H7 (cell line): Measurements from ENCODE around the gene MLXIPL. TPM values are rescaled to one million over a fixed set of nuclear protein-coding genes. Genes with fewer than 3 reads are reported as not detected.
"Not testable (repeated sequence)": the region's sequence is repeated elsewhere in the genome, so short reads cannot be mapped to it uniquely, and the experiment has no call there.

Source experiments
- DNase-seq: peaks from one replicate; pipeline ENCODE4 v3.0.0; 2012
- H3K27me3 ChIP-seq: 2 replicates; pipeline ENCODE4 v1.6.0; 2011; ENCODE audit warnings: mild to moderate bottlenecking, low read length; ENCODE audit not compliant: control insufficient read depth, insufficient read depth
- H3K36me3 ChIP-seq: replicated peaks from 2 replicates; pipeline ENCODE4 v1.5.1; 2011; ENCODE audit warnings: low read length; ENCODE audit not compliant: control insufficient read depth, insufficient read depth
- H3K4me3 ChIP-seq: 2 replicates; pipeline ENCODE4 v1.5.1; 2011; ENCODE audit warnings: low read depth, mild to moderate bottlenecking, control low read depth, low read length, moderate library complexity; ENCODE audit not compliant: insufficient read depth
- total RNA-seq: library from RNA; depleted of rRNA; stranded (reverse); fragments of >200 nt; shearing (Covaris generic); gene quantifications from 2 replicates; pipeline ENCODE4 v1.2.3, GENCODE V29; 2014

Gene MLXIPL
- total RNA-seq, 1 experiment from 2014 or later = 0.73 TPM

GRCh38 chr7:73612598-73613269 is 11.6 kb downstream of the MLXIPL start:
- H3K36me3 ChIP-seq = no peaks in the 10 kb centered on the region
- peaks cover 4% of the 10 kb centered on the region; the same call in 1 of the 2 replicates for H3K27me3 ChIP-seq
- DNase-seq = peak; percentile 57
- H3K4me3 ChIP-seq = no peak overlapping the region

- no peak for DNase-seq
- no peak overlapping the region for H3K4me3 ChIP-seq
- peaks cover 6% of the 10 kb centered on the region; the same call in 1 of the 2 replicates for H3K27me3 ChIP-seq
- no peaks in the 10 kb centered on the region for H3K36me3 ChIP-seq
Observed at GRCh38 chr7:73611017-73611555, 13.2 kb downstream of the MLXIPL start.

DNA sequence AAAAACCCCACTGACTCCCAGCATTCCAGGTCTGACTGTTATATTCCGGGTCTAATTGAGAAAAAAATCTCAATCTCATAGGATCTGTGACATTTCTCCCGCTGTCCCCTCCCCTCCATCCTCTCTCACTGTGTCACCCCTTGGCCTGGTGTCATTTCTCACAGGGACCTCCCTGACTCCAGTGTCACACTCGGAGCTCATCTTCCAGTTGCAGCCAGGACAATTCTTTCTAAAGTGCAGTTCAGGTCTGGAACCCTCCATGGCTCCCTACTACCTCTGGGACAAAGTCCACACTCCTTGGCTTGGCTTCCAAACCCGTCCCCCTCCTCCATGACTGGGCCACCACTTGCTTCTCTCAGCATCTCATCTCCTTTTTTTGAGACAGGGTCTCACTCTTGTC is 14.2 kb downstream of the MLXIPL start:
- H3K4me3 ChIP-seq = no peak overlapping the region

GRCh38 chr7:73607692-73607983 is 16.7 kb downstream of the MLXIPL start:
- H3K36me3 ChIP-seq, H3K4me3 ChIP-seq, H3K27me3 ChIP-seq, DNase-seq: not testable (repeated sequence)

More for the DNA sequence above, 14.2 kb downstream of the MLXIPL start:
- Histone ChIP-seq H3K36me3 (no peaks in the 10 kb centered on the region), H3K27me3 (peaks cover 8% of the 10 kb centered on the region; the same call in 1 of the 2 replicates)
- no peak for DNase-seq

GRCh38 chr7:73606801-73607691 is 17.3 kb downstream of the MLXIPL start:
- Histone ChIP-seq H3K4me3 (peak overlapping the region; percentile 40), H3K36me3 (no peaks in the 10 kb centered on the region)
- peak; percentile 98 for DNase-seq

DNA sequence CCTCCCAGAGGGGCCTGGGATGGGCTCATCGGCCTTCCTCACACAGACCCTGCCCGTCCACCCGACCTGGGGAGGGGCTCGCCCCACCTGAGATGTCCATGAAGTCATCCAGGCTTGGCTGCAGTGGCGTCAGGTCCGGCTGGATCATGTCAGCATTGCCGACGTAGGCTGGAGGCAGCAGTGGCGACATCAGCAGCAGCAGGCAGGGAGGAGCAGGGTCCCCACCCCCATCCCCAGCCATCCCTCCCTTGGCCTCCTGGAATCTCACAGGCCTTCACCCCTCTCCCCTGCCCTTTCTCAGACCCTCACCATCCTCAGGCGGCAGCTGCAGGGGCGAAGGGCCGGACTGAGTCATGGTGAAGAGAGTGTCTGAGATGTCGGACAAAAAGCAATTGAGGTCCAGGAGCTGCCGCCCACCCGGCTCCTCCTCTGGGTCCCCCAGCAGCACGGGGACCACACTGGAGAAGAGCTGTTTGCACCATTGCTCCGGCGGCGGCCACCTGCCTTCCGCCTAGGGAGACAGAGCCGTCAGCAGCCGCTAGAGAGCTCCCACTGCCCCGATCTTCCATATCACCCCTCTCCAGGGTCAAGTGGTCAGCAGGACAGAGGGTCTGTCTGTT is 18.6 kb downstream of the MLXIPL start:
- DNase-seq = no peak
- peaks cover 4% of the 10 kb centered on the region; the same call in 1 of the 2 replicates for H3K27me3 ChIP-seq
- no peak overlapping the region for H3K4me3 ChIP-seq
- H3K36me3 ChIP-seq = no peaks in the 10 kb centered on the region

More at GRCh38 chr7:73606801-73607691, 17.3 kb downstream of the MLXIPL start:
- H3K27me3 ChIP-seq = peaks cover 4% of the 10 kb centered on the region; the same call in 1 of the 2 replicates

- Histone ChIP-seq H3K4me3 (no peak overlapping the region), H3K27me3 (peaks cover 4% of the 10 kb centered on the region; the same call in 1 of the 2 replicates), H3K36me3 (no peaks in the 10 kb centered on the region)
- peak; percentile 89 for DNase-seq
Observed at GRCh38 chr7:73602721-73603651, 21.3 kb downstream of the MLXIPL start.

GRCh38 chr7:73599916-73600315 is 24.4 kb downstream of the MLXIPL start:
- no peak for DNase-seq
- H3K27me3 ChIP-seq = no peaks in the 10 kb centered on the region
- H3K4me3 ChIP-seq = no peak overlapping the region
- H3K36me3 ChIP-seq = no peaks in the 10 kb centered on the region

DNA sequence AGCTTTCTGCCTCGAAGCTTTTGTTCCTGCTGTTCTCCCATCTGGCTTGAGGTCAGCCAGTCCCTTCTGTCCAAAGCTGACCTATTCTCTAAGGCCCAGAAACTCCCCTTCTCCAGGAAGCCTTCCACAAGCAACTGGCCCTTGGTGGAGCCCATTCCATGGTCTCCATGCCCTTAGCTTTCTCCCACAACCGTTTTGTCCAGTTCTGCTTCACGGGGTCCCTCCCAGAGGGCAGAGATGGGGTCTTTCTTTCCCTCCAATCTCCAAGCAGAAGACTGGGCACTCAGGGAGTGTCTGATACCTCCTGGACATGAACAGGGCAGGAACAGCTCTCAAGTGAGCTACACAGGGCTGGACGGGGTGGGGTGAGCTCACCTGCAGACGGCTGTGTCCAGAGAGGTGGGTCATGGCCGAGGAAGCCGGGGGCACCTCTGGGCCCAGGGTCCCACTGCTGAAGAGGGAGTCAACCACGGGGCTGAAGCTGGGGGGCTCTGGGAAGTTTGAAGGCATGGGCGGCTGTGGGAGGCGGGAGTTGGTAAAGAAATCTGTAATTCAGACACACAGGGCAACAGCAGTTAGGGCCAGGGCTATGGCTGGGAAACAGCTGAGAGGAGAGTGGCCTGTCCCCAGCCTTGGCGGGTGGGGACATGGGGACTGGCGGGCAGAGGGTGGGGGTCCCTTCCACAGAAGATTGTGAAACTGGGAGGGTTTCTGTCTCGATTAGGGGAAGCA is 25.0 kb downstream of the MLXIPL start:
- H3K36me3 ChIP-seq = no peaks in the 10 kb centered on the region
- DNase-seq = no peak
- H3K4me3 ChIP-seq = no peak overlapping the region
- H3K27me3 ChIP-seq = no peaks in the 10 kb centered on the region

DNA sequence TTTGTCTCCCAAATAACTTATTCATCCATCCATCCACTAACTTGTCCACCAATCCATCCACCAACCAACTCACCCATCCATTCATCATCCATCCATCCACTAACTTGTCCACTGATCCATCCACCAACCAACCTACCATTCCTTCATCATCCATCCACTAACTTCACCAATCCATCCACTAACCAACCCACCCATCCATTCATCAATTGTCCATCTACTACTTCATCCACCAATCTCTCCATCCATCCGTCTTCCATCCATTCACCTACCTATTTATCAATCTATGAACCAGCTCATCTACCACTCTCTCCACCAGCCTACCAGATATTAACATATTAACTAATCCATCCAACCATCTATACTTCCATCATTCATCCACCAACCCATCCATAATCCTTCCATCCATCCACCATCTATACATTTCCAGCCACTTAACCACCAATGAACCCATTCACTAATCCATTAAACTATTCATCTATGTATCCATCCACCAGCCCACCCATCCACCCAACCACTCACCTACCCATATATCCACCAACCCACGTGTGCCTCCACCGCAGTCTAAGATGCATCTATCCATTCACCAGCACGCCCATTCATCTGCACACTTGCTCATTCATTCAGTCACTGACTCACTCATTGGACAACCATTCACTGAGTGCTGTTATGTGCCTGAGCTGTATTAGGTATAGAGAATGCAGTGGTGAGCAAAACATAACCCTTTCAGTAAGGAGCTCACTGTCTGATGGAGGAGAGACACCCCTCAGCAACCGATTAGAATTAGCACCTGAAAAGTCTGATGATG is 26.1 kb downstream of the MLXIPL start:
- no peaks in the 10 kb centered on the region for H3K27me3 ChIP-seq
- no peak for DNase-seq

DNA sequence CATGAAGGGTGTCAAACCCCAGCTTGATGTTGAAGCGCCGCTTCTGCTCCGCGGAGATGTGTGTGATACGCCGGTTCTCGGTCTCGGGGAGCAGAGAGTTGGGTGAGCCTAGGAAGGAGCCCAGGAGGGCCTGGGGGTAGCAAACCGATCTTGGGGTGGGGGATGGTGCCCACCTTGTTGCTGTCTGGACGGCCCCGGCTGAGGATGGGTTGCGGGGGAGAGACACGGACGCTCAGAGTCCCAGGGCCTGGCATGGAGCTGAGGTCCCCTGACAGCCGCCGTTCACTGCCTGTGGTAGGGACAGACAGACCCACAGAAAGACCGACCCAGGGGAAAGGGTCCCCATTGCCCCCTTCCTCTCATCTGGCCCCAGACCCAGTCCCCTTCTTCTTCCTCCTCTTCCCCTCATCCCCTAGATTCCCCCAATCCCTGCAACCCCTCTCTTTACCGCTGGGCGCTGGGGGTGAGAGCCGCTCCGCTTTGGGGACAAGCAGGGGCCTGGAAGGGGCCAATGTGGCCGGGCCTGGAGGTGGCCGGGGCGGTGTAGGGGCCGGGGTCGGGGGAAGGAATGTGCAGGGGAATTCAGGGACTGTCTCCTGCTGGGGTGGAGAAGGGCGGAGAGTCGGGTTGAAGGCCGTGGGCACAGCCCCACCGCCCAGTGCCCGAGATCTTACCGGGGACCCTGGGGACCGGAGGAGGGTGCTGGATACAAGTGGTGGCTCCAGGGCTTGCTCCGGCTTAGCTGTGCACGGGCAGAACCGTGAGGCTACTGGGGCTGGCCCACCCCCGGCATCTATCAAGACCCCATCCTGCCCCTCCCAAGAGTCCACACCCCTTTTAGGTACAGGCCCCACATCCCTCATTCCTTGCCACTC is 27.9 kb downstream of the MLXIPL start:
- no peaks in the 10 kb centered on the region for H3K27me3 ChIP-seq
- no peak overlapping the region for H3K4me3 ChIP-seq
- no peaks in the 10 kb centered on the region for H3K36me3 ChIP-seq
- DNase-seq = peak; percentile 73

More for the DNA sequence above, 26.1 kb downstream of the MLXIPL start:
- H3K4me3 ChIP-seq = no peak overlapping the region
- no peaks in the 10 kb centered on the region for H3K36me3 ChIP-seq

DNA sequence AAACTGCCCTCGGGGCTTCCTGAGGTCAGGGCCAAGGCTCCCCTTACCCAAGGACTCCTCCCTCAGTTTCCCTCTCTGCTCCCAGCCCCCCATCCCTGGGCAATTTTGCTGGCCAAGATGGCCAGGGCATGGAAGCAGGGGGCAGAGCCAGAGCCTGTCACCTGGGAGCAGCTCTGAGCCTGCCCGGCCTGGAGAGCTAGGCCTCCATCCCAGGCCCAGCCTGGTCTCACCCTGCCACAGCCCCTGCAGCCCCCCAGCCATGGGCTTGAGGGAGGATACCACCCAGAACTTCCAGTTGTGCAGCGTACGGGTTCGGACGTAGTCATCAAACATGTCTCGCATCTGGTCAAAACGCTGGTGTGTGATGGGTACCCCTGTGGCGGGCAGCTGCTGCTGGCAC is 29.0 kb downstream of the MLXIPL start:
- H3K4me3 ChIP-seq = no peak overlapping the region
- DNase-seq = no peak
- H3K27me3 ChIP-seq = no peaks in the 10 kb centered on the region
- no peaks in the 10 kb centered on the region for H3K36me3 ChIP-seq
